GM21423 (cell line): ENCODE measurements around the gene MCRIP2.
A peak's percentile ranks its signal among the peaks of the same experiment; 100 is the strongest.
"Not testable (repeated sequence)": the region's sequence is repeated elsewhere in the genome, so short reads cannot be mapped to it uniquely, and the experiment has no call there.

Experiments used
- ATAC-seq: cut with Tn5 transposase; IDR thresholded peaks from one replicate; pipeline ENCODE4 v1.9.1; 2021; ENCODE audit warnings: mild to moderate bottlenecking, moderate library complexity; ENCODE audit not compliant: unreplicated experiment

The MCRIP2 gene

DNA sequence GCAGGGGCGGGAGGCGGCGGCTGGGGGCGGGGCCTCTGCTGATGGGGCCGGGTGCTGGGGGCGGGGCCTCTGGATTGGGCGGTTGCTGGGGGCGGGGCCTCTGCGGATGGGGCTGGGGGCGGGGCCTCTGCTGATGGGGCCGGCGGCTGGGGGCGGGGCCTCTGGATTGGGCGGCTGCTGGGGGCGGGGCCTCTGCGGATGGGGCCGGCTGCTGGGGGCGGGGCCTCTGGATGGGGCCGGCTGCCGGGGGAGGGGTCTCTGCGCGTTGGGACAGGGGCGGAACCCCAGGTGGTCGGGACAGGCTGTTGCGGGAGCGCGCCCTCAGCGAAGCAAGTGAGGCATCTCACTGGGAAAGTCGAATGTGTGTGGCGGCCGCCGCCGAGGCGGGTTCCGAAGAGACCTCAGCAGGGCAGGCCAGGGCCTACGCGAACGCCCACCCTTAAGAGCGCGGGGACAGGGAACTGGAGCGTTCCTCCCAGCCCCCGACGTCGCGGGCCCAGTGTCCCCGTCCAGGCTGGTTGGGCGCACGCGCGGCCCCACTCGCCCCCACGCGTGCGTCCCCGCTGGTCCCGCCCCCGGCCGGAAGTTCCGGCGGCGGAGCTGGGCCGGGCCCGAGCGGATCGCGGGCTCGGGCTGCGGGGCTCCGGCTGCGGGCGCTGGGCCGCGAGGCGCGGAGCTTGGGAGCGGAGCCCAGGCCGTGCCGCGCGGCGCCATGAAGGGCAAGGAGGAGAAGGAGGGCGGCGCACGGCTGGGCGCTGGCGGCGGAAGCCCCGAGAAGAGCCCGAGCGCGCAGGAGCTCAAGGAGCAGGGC, 38.4 kb downstream of the MCRIP2 start, which contains the start of gene STUB1:
Gene STUB1, plus strand, starts transcription at position 597 of the 811 bp plus-strand sequence. Its CDS starts 116 bp downstream, at position 713.
- peak; percentile 35 for ATAC-seq

DNA sequence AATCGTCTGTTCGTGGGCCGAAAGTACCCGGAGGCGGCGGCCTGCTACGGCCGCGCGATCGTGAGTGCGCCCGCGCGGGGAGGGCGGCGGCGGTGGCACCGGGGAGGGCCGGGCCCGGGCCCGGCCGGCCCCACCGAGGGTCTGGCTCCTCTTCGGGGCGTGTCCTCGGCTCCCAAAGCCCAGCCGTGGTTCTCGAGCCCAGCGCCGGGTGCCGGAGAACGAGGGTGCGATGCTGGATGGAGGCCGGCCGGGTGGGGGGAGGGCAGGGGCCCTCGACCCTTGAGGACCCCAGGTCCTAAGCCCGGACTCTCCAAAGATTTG, 39.0 kb downstream of the MCRIP2 start:
- no peak for ATAC-seq

- no peak for ATAC-seq
Measured at GRCh38 chr16:680967-681745, 39.5 kb downstream of the MCRIP2 start.

DNA sequence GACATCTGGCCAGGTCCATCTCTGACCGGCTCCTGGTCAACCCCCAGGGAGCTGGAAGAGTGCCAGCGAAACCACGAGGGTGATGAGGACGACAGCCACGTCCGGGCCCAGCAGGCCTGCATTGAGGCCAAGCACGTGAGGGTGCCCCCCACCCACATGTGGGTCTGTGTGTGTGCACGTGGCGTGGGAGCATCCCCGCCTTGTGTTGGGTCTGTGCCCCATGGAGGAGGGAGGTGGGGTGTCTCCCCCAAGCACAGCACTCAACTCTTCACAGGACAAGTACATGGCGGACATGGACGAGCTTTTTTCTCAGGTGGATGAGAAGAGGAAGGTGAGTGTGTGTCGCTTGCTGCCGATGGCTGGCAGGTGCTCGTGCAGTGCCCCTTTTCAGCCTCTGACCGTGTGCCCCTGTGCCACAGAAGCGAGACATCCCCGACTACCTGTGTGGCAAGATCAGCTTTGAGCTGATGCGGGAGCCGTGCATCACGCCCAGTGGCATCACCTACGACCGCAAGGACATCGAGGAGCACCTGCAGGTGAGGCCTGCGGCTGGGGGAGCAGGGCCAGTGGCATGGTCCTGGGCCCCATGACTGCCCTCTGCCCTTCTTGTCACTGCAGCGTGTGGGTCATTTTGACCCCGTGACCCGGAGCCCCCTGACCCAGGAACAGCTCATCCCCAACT, 40.3 kb downstream of the MCRIP2 start:
- no peak for ATAC-seq

DNA sequence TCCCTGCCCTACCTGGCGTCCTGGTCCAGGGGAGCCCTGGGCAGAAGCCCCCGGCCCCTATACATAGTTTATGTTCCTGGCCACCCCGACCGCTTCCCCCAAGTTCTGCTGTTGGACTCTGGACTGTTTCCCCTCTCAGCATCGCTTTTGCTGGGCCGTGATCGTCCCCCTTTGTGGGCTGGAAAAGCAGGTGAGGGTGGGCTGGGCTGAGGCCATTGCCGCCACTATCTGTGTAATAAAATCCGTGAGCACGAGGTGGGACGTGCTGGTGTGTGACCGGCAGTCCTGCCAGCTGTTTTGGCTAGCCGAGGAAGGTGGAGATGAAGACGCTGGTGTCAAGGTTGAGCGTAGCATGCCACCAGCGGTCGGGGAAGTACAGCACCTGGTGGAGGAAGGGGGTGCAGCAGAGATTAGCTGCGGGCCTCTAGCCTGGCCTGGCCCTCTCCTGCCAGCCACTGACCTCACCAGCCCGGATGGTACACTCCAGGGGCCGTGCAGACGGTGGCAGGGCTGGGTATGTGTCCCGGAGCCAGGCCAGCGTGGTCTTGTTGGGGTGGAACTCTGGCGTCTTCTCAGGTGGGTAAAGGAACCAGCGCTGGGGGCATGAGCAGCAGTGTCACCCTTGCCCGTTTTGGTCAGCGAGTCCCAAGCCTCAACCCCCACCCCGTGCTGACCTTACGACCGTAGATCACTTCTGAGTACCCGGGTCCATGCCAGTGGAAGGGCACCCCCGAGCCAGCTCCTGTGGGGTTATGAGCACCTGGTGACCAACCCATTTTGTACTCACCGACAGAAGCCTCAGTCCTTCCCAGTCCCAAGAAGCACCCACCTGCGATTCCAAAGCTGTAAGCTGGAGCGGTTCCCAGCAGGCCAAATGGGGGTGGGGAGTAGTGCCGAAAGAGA, 41.1 kb downstream of the MCRIP2 start:
- no peak for ATAC-seq

DNA sequence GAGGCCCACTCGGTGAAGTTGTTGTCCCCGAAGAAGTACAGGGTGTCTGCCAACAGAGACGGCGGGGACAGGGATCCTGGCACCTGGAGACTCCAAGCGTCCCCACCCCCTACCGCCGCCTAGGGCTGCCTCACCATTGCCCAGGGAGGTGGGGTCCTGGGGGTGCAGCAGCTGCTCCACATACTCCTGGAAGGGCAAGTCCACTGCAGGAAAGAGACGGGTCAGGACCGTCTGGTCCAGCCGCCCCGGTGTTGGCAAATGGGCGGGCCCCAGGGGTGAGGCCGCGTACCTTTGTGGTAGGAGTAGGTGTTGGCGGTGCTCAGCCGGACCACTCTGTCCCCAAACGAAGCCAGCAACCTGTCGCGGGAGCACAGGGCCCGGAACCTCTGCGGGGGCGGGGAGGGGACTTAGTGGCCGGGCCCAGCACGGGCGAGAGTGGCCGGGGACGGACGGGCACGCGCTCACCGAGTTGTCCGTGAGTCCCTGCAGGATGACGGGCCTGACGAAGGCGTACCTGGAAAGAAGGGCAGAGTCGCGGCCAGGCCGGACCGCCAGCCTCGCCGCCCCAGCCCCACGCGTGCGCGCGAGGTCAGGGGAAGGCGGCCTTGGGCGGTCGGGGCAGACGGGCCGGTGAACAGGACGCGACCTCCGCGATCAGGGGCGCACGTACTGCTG, 41.9 kb downstream of the MCRIP2 start:
- no peak for ATAC-seq

DNA sequence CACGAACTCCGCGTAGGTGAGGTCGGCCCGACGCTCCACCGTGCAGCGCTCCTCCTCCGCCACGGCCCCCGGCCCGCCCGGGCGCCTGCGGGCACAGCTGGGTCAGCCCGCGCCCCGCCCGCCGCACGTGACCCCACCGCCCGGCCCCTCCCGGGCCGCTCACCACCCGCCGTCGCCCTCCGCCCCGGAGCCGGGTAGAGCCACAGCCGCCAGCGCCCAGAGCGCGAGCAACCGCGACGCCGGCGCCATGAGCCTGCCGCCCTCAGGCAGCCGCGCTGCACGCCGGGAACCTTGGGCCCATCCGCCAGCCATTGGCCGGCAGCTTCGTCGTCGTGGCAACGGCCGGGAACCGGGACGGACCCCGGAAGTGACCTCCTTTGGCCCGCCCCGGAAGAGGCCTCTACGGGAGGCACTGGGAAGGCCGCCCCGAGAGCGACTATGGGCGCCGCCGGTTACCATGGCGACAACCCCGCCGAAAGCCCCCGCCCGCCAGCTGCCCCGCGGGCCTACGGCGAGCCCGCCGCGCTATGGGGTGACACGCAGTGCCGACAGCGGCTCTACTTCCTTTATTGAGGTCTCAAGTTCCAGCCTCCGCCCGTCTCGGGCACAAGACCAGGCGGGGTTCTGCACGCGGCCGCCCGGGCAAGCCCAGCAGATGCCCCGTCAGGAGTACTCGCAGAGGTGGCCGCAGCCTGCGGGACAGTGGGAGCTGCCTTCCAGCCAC, 42.6 kb downstream of the MCRIP2 start, which contains the start of gene JMJD8:
Gene JMJD8, minus strand, starts transcription at position 264 of the 724 bp plus-strand sequence. Its CDS starts 15 bp downstream, at position 249.
- ATAC-seq = peak; percentile 65

DNA sequence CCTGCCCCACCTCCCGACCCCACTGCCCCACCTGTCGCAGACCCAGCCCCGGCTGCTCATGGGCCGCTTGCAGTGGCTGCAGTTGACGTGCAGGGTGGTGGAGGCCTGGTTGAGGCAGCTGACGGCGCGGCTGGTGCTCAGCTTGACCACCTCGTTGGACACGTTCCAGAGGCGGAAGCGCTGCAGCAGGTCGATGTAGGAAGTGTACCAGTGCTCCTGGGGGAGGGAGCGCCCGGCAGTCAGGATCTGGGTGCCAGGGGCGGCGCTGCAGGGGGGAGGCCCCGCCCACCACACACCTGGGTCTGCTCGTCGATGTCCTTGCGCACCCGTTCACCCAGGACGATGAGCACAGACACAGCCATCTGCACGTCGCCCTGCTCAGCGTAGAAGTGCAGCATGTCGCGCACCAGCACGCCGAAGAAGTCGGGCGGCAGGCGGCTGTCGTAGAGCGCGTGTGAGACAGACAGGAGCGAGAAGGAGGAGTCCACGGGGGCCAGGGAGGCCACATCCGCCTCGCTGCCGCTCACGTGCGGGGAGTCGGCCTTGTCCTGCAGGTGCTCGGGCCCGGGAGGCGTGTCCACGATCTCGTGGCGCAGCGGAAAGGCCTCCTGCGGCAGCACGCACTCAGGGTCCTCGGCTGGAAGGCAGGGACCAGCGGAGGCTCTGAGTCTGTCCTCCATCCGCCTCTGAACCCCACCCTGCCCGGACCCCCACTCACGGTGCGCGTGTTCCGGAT, 43.5 kb downstream of the MCRIP2 start:
- no peak for ATAC-seq

GRCh38 chr16:685967-686366, 44.3 kb downstream of the MCRIP2 start:
- no peak for ATAC-seq

DNA sequence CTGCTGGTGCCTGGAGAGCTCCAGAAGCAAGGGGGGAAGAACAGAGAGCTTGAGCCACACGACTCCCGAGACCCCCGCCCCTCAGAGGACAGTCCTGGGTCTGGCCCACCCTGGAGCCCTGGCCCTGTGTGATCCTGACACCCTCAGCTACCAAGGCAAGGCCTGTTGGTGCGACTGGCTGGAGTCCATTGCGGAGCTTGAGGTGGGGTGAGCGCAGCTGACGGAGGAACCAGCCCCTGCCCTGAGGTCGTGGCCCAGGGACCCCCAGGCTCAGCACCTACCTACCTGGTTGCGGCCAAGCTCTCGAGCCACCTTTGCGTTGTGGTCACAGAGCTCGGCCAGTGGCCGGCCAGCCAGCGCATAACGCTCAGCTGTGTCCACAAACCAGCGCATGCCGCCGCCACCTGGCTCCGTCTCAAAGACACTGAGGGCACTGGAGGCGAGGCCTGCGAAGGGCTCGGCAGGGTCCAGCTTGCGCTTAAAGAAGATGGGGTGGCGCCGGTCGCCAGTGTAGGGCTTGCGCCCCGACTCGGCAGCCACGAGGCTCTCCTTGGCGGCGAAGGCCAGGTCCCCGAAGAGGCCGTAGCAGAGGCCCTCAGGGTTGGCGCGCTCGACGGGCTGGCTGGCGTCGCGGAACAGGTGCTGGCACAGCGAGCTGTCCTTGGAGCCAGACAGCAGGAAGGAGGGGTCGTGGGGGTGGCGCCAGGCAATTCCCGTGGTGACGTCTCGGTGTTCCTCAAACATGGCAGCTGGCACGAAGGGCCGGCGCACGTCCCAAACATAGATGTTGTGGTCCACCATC, 45.0 kb downstream of the MCRIP2 start:
- no peak for ATAC-seq

DNA sequence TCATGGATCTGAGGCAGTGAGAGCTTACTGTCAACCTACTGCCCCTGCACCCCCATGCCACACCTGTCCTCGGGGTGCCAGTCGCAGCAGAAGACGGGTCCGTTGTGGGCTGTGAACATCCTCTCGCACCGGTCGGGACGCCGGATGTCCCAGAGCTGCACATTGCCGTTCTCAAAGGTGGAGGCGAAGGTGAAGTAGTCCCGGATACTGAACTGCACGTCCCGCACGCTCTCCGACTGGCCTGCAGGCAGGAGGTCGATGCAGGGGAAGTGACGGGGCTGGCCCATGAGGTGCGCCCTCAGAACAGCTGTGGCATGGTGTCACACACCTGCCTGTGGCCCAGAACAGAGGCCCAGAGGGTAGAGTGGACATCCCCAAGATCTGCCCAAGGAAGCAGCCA, 45.9 kb downstream of the MCRIP2 start:
- ATAC-seq = no peak

GRCh38 chr16:689175-689897, 47.7 kb downstream of the MCRIP2 start:
- no peak for ATAC-seq

- not testable (repeated sequence) for ATAC-seq
Measured at GRCh38 chr16:691242-691641, 49.6 kb downstream of the MCRIP2 start.

- ATAC-seq = no peak
Measured at GRCh38 chr16:692356-693108, 50.9 kb downstream of the MCRIP2 start.

- no peak for ATAC-seq
Measured at GRCh38 chr16:693364-693763, 51.7 kb downstream of the MCRIP2 start.

- ATAC-seq = no peak
Measured at GRCh38 chr16:693766-694165, 52.1 kb downstream of the MCRIP2 start.
